Measurements from ENCODE around the gene PCNX2. TPM values are rescaled to one million over a fixed set of nuclear protein-coding genes. Genes with fewer than 3 reads are reported as not detected.

The PCNX2 gene
- total and polyA plus RNA-seq, 2 experiments from 2014 or later = 42.9 to 88.3 TPM

DNA sequence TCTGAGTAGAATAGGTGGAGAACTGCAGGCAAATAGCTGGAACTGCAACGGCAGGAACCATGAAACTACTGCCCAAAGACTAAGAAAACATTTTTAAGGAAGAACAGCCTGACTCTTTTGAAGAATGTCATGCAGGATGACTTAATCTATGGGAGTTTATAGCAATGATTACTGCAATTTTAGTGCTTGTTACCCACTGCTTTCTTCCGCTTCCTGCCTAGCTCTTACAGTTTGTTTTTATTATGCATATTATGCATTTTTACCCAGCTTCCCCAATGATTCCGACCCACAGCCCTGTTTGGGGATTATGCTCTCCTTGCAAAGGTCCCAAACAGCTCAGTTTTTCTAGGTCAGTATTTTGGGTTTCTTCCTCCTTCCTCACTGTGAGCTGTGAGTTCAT is 71.2 kb downstream of the PCNX2 start:
- Mint-ChIP-seq H3K4me3 (no peak overlapping the region), H3K27ac (no peak overlapping the region), H3K27me3 (ENCODE audit: insufficient read depth, low read depth, poor library complexity) (peaks cover 2% of the 10 kb centered on the region), H3K9me3 (peaks cover 5% of the 10 kb centered on the region; the same call in 2 of the 3 replicates), H3K36me3 (ENCODE audit: low read depth) (peaks cover 29% of the 10 kb centered on the region), H3K4me1 (peaks cover 11% of the 10 kb centered on the region; the same call in 2 of the 3 replicates)
- H3K4me2 ChIP-seq = no peak overlapping the region
- H3F3A ChIP-seq (replicated peaks; ENCODE audit: low read depth) = no peaks in the 10 kb centered on the region
- no peak overlapping the region for H2AFZ ChIP-seq
- ATAC-seq = no peak
- no peaks in the 10 kb centered on the region for H3K27me3 ChIP-seq (ENCODE audit: insufficient read depth)
- H3K9me2 ChIP-seq (ENCODE audit: insufficient read depth) = no peaks in the 10 kb centered on the region; the same call in 1 of the 2 replicates
- DNase-seq (ENCODE audit: low spot score) = no peak
- H3K4me1 ChIP-seq (ENCODE audit: insufficient read depth) = no peaks in the 10 kb centered on the region
- H3K27ac ChIP-seq (ENCODE audit: low read depth) = no peak overlapping the region
- H4K20me1 ChIP-seq (replicated peaks; ENCODE audit: insufficient read depth) = no peaks in the 10 kb centered on the region
- H3K79me2 ChIP-seq (replicated peaks; ENCODE audit: insufficient read depth) = no peaks in the 10 kb centered on the region
- peaks cover 32% of the 10 kb centered on the region for H3K36me3 ChIP-seq (ENCODE audit: insufficient read depth)
- no peak overlapping the region for H3K4me3 ChIP-seq
- TF ChIP-seq CREB1 (CRISPR knock-in tag; IDR thresholded peaks at IDR 0.05; ENCODE audit: low read depth) (no peak), POLR2AphosphoS5 (IDR thresholded peaks at IDR 0.05; ENCODE audit: low read depth) (no peak)
- TF ChIP-seq, protein P1, sequence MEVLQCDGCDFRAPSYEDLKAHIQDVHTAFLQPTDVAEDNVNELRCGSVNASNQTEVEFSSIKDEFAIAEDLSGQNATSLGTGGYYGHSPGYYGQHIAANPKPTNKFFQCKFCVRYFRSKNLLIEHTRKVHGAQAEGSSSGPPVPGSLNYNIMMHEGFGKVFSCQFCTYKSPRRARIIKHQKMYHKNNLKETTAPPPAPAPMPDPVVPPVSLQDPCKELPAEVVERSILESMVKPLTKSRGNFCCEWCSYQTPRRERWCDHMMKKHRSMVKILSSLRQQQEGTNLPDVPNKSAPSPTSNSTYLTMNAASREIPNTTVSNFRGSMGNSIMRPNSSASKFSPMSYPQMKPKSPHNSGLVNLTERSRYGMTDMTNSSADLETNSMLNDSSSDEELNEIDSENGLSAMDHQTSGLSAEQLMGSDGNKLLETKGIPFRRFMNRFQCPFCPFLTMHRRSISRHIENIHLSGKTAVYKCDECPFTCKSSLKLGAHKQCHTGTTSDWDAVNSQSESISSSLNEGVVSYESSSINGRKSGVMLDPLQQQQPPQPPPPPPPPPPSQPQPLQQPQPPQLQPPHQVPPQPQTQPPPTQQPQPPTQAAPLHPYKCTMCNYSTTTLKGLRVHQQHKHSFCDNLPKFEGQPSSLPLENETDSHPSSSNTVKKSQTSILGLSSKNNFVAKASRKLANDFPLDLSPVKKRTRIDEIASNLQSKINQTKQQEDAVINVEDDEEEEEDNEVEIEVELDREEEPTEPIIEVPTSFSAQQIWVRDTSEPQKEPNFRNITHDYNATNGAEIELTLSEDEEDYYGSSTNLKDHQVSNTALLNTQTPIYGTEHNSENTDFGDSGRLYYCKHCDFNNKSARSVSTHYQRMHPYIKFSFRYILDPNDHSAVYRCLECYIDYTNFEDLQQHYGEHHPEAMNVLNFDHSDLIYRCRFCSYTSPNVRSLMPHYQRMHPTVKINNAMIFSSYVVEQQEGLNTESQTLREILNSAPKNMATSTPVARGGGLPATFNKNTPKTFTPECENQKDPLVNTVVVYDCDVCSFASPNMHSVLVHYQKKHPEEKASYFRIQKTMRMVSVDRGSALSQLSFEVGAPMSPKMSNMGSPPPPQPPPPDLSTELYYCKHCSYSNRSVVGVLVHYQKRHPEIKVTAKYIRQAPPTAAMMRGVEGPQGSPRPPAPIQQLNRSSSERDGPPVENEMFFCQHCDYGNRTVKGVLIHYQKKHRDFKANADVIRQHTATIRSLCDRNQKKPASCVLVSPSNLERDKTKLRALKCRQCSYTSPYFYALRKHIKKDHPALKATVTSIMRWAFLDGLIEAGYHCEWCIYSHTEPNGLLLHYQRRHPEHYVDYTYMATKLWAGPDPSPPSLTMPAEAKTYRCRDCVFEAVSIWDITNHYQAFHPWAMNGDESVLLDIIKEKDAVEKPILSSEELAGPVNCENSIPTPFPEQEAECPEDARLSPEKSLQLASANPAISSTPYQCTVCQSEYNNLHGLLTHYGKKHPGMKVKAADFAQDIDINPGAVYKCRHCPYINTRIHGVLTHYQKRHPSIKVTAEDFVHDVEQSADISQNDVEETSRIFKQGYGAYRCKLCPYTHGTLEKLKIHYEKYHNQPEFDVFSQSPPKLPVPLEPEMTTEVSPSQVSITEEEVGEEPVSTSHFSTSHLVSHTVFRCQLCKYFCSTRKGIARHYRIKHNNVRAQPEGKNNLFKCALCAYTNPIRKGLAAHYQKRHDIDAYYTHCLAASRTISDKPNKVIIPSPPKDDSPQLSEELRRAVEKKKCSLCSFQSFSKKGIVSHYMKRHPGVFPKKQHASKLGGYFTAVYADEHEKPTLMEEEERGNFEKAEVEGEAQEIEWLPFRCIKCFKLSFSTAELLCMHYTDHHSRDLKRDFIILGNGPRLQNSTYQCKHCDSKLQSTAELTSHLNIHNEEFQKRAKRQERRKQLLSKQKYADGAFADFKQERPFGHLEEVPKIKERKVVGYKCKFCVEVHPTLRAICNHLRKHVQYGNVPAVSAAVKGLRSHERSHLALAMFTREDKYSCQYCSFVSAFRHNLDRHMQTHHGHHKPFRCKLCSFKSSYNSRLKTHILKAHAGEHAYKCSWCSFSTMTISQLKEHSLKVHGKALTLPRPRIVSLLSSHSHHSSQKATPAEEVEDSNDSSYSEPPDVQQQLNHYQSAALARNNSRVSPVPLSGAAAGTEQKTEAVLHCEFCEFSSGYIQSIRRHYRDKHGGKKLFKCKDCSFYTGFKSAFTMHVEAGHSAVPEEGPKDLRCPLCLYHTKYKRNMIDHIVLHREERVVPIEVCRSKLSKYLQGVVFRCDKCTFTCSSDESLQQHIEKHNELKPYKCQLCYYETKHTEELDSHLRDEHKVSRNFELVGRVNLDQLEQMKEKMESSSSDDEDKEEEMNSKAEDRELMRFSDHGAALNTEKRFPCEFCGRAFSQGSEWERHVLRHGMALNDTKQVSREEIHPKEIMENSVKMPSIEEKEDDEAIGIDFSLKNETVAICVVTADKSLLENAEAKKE (CRISPR knock-in tag; IDR thresholded peaks at IDR 0.05) = no peak

DNA sequence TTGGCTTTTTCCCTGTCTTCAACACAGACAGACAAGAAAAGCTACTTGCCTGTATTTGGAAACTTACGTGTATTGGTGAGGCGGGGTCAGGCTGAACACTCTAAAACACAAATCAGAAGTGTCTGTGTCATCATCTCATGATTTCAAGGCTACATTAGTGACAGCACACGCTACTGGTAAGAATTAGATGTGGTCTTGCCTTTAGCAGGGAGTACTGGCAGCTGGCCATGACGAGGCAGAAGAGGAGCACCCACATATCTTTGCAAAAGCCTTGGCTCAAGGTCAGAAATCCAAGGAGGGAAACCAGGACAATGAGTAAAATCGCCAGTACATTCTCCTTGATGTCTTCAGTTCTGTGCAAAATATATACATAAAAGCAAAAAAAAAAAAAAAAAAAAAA is 77.7 kb downstream of the PCNX2 start:
- Mint-ChIP-seq H3K36me3 (ENCODE audit: low read depth) (peaks cover 19% of the 10 kb centered on the region), H3K27ac (peak overlapping the region; percentile 68)
- TF ChIP-seq EZH2 (IDR thresholded peaks at IDR 0.05; ENCODE audit: low read depth, unreplicated experiment) (no peak), ZNF331 (CRISPR knock-in tag; IDR thresholded peaks at IDR 0.05; ENCODE audit: low read depth) (no peak), ZNF114 (CRISPR knock-in tag; IDR thresholded peaks at IDR 0.05) (no peak)
- TF ChIP-seq, protein P2, sequence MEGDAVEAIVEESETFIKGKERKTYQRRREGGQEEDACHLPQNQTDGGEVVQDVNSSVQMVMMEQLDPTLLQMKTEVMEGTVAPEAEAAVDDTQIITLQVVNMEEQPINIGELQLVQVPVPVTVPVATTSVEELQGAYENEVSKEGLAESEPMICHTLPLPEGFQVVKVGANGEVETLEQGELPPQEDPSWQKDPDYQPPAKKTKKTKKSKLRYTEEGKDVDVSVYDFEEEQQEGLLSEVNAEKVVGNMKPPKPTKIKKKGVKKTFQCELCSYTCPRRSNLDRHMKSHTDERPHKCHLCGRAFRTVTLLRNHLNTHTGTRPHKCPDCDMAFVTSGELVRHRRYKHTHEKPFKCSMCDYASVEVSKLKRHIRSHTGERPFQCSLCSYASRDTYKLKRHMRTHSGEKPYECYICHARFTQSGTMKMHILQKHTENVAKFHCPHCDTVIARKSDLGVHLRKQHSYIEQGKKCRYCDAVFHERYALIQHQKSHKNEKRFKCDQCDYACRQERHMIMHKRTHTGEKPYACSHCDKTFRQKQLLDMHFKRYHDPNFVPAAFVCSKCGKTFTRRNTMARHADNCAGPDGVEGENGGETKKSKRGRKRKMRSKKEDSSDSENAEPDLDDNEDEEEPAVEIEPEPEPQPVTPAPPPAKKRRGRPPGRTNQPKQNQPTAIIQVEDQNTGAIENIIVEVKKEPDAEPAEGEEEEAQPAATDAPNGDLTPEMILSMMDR (conservative IDR thresholded peaks at IDR 0.05; ENCODE audit: low read depth in 2 of 2) = no peak

More for the DNA sequence above, 77.7 kb downstream of the PCNX2 start:
- H3K4me2 ChIP-seq = no peak overlapping the region
- Mint-ChIP-seq H3K4me1 (peaks cover 20% of the 10 kb centered on the region), H3K4me3 (no peak overlapping the region), H3K27me3 (ENCODE audit: insufficient read depth, low read depth, poor library complexity) (peaks cover 3% of the 10 kb centered on the region), H3K9me3 (peaks cover 5% of the 10 kb centered on the region; the same call in 2 of the 3 replicates)
- H3K4me3 ChIP-seq = no peak overlapping the region
- no peaks in the 10 kb centered on the region for H3K27me3 ChIP-seq (ENCODE audit: insufficient read depth)
- H3F3A ChIP-seq (replicated peaks; ENCODE audit: low read depth) = no peaks in the 10 kb centered on the region
- ATAC-seq (no peak), DNase-seq (ENCODE audit: low spot score) (no peak)
- peaks cover 26% of the 10 kb centered on the region; the same call in 1 of the 2 replicates for H3K4me1 ChIP-seq (ENCODE audit: insufficient read depth)
- no peak overlapping the region for H2AFZ ChIP-seq
- H3K27ac ChIP-seq (ENCODE audit: low read depth) = no peak overlapping the region
- H3K79me2 ChIP-seq (replicated peaks; ENCODE audit: insufficient read depth) = no peaks in the 10 kb centered on the region; the same call in 1 of the 2 replicates
- H3K9me2 ChIP-seq (ENCODE audit: insufficient read depth) = no peaks in the 10 kb centered on the region; the same call in 1 of the 2 replicates
- H4K20me1 ChIP-seq (replicated peaks; ENCODE audit: insufficient read depth) = 0 out of 2 replicates have a peak, but pooled peaks cover 9% of the 10 kb centered on the region
- peaks cover 32% of the 10 kb centered on the region for H3K36me3 ChIP-seq (ENCODE audit: insufficient read depth)
